H1 (cell line): ENCODE results near the gene IL20RB. TPM values are rescaled to one million over a fixed set of nuclear protein-coding genes. Genes with fewer than 3 reads are reported as not detected.

Experiments
- CTCF ChIA-PET: fragments of 300-600 bp; sonication (Branson Sonifier 250); formaldehyde crosslinking; loops from one replicate; lab custom pipeline; 2021; ENCODE audit not compliant: partially characterized antibody; lab: Charles Lee
- POLR2A ChIA-PET: fragments of 300-600 bp; sonication (Branson Sonifier 250); formaldehyde crosslinking; loops from one replicate; lab custom pipeline; 2021; ENCODE audit warnings: inconsistent platforms; ENCODE audit not compliant: partially characterized antibody; lab: Charles Lee
- DNase-seq, 2 experiments: peaks; one replicate each; pipeline versions ENCODE4 v3.0.0 to v3.0.0-alpha.2; 2010 to 2022; ENCODE audit warnings: low spot score in 2 of 2, low read depth in 1 of 2, mixed read lengths in 1 of 2
- FAIRE-seq: peaks from 2 replicates; lab custom pipeline; 2011; peaks lifted over from hg19 to GRCh38; lab: Jason Lieb, UNC
- H2AFZ ChIP-seq: 2 replicates; pipeline ENCODE4 v1.8.1; 2012; ENCODE audit warnings: low read length, inconsistent platforms
- H2AK5ac ChIP-seq: 2 replicates; pipeline ENCODE4 v1.6.1; 2013; ENCODE audit warnings: low read depth, low read length
- H2BK120ac ChIP-seq: replicated peaks from 2 replicates; pipeline ENCODE3; 2013; ENCODE audit warnings: low read depth, low read length, inconsistent platforms
- H2BK12ac ChIP-seq: 2 replicates; pipeline ENCODE4 v1.6.1; 2013; ENCODE audit warnings: low read depth, low read length
- H2BK15ac ChIP-seq: 2 replicates; pipeline ENCODE4 v1.6.1; 2013; ENCODE audit warnings: low read length
- H2BK20ac ChIP-seq: 2 replicates; pipeline ENCODE4 v1.6.1; 2013; ENCODE audit warnings: low read length
- H2BK5ac ChIP-seq: 2 replicates; pipeline ENCODE4 v1.6.1; 2013; ENCODE audit warnings: low read depth, low read length
- H3K14ac ChIP-seq: 2 replicates; pipeline ENCODE4 v1.6.1; 2013; ENCODE audit warnings: inconsistent platforms; ENCODE audit not compliant: insufficient read length
- H3K18ac ChIP-seq: 2 replicates; pipeline ENCODE4 v1.6.1; 2013; ENCODE audit warnings: low read length; ENCODE audit errors: extremely low read depth
- H3K23ac ChIP-seq: 2 replicates; pipeline ENCODE4 v1.6.1; 2013; ENCODE audit warnings: inconsistent platforms; ENCODE audit not compliant: insufficient read length
- H3K23me2 ChIP-seq: 2 replicates; pipeline ENCODE4 v1.6.1; 2013; ENCODE audit warnings: low read depth, low read length
- H3K27ac ChIP-seq: 2 replicates; pipeline ENCODE4 v1.6.1; 2011; ENCODE audit warnings: low read depth, low read length, inconsistent platforms
- H3K27me3 ChIP-seq, 4 experiments: replicated peaks in 1 of 4; 1 replicate in 1 of 4; 2 replicates in 3 of 4; pipeline versions ENCODE4 v1.6.1 to v1.8.1; 2011 to 2013; ENCODE audit warnings: low read length in 3 of 4, mild to moderate bottlenecking in 3 of 4, inconsistent platforms in 2 of 4, mixed read lengths in 2 of 4, moderate library complexity in 1 of 4; ENCODE audit not compliant: control insufficient read depth in 3 of 4, insufficient read depth in 3 of 4; ENCODE audit errors: extremely low read depth in 1 of 4
- H3K36me3 ChIP-seq, 4 experiments: 2 replicates each; pipeline versions ENCODE4 v1.6.1 to v1.8.1; 2011 to 2013; ENCODE audit warnings: mild to moderate bottlenecking in 4 of 4, low read length in 3 of 4, moderate library complexity in 2 of 4, control low read depth in 1 of 4, inconsistent platforms in 1 of 4; ENCODE audit not compliant: insufficient read depth in 4 of 4, control insufficient read depth in 2 of 4
- H3K4ac ChIP-seq: replicated peaks from 2 replicates; pipeline ENCODE3; 2013; ENCODE audit warnings: low read length, low read depth, mixed read lengths, inconsistent platforms; ENCODE audit not compliant: insufficient read length
- H3K4me1 ChIP-seq, 4 experiments: replicated peaks in 1 of 4; 1 replicate in 1 of 4; 2 replicates in 3 of 4; pipeline versions ENCODE4 v1.6.1 to v1.8.1; 2011 to 2013; ENCODE audit warnings: low read length in 3 of 4, inconsistent platforms in 2 of 4, mixed read lengths in 1 of 4; ENCODE audit not compliant: insufficient read depth in 4 of 4, control insufficient read depth in 3 of 4
- H3K4me2 ChIP-seq, 2 experiments: 2 replicates each; pipeline versions ENCODE4 v1.6.1 to v1.8.1; 2011 to 2013; ENCODE audit warnings: low read depth in 2 of 2, low read length in 2 of 2, control low read depth in 1 of 2, inconsistent platforms in 1 of 2, mild to moderate bottlenecking in 1 of 2; ENCODE audit not compliant: insufficient read depth in 1 of 2
- H3K4me3 ChIP-seq, 4 experiments: fragments of 200-600, 300-600 bp in 1 of 4; sonication (generic), shearing (Covaris generic), sonication (Bioruptor Twin) in 1 of 4; 2 replicates each; pipeline versions ENCODE4 v1.5.1 to v1.8.1; 2011 to 2016; ENCODE audit warnings: low read length in 4 of 4, low read depth in 3 of 4, control low read depth in 2 of 4, inconsistent platforms in 2 of 4, mild to moderate bottlenecking in 2 of 4, mixed read lengths in 1 of 4, moderate library complexity in 1 of 4; ENCODE audit not compliant: insufficient read depth in 2 of 4; ENCODE audit errors: extremely low read depth in 1 of 4
- H3K56ac ChIP-seq: replicated peaks from 2 replicates; pipeline ENCODE3; 2013; ENCODE audit warnings: low read depth, mild to moderate bottlenecking, mixed read lengths, low read length, inconsistent platforms; ENCODE audit not compliant: insufficient read length
- H3K79me1 ChIP-seq: 2 replicates; pipeline ENCODE4 v1.6.1; 2013; ENCODE audit warnings: low read depth, low read length, control low read depth
- H3K79me2 ChIP-seq, 2 experiments: 2 replicates each; pipeline versions ENCODE4 v1.6.1 to v1.8.1; 2012 to 2013; ENCODE audit warnings: low read length in 2 of 2, mild to moderate bottlenecking in 2 of 2, inconsistent platforms in 1 of 2; ENCODE audit not compliant: insufficient read depth in 2 of 2, control insufficient read depth in 1 of 2
- H3K9ac ChIP-seq, 4 experiments: replicated peaks in 1 of 4; 1 replicate in 1 of 4; 2 replicates in 3 of 4; pipeline versions ENCODE4 v1.6.1 to v1.8.1; 2011 to 2013; ENCODE audit warnings: low read depth in 3 of 4, low read length in 3 of 4, control low read depth in 2 of 4, mild to moderate bottlenecking in 2 of 4, moderate library complexity in 2 of 4, inconsistent platforms in 1 of 4; ENCODE audit errors: extremely low read depth in 1 of 4
- H3K9me3 ChIP-seq, 2 experiments: 2 replicates each; pipeline versions ENCODE4 v1.6.1 to v1.8.1; 2012 to 2013; ENCODE audit warnings: mild to moderate bottlenecking in 2 of 2, moderate library complexity in 2 of 2, control low read depth in 1 of 2, inconsistent platforms in 1 of 2, low read depth in 1 of 2, low read length in 1 of 2, mixed read lengths in 1 of 2; ENCODE audit not compliant: insufficient read depth in 2 of 2
- H4K20me1 ChIP-seq, 2 experiments: replicated peaks in 1 of 2; 2 replicates each; pipeline versions ENCODE3 to v1.8.1; 2011 to 2013; ENCODE audit warnings: inconsistent platforms in 2 of 2, low read length in 2 of 2, mild to moderate bottlenecking in 1 of 2; ENCODE audit not compliant: insufficient read depth in 2 of 2, control insufficient read depth in 1 of 2
- H4K5ac ChIP-seq: 2 replicates; pipeline ENCODE4 v1.6.1; 2013; ENCODE audit warnings: low read length, low read depth, mixed read lengths, inconsistent platforms; ENCODE audit not compliant: insufficient read length
- H4K8ac ChIP-seq: 2 replicates; pipeline ENCODE4 v1.8.0; 2013; ENCODE audit warnings: mild to moderate bottlenecking, moderate library complexity, low read length, inconsistent platforms; ENCODE audit not compliant: insufficient read depth; ENCODE audit errors: extremely low read depth
- H4K91ac ChIP-seq: replicated peaks from 2 replicates; pipeline ENCODE3; 2013; ENCODE audit warnings: low read length, mixed read lengths, inconsistent platforms; ENCODE audit not compliant: insufficient read length
- ASH2L ChIP-seq: fragments of 200-600, 300-600 bp; sonication (generic); IDR thresholded peaks from one replicate; pipeline ENCODE4 v1.7.1; 2017; ENCODE audit warnings: low read length
- GABPA ChIP-seq: IDR thresholded peaks from 2 replicates; pipeline ENCODE4 v1.6.1; 2011; ENCODE audit warnings: mild to moderate bottlenecking, low read length, moderate library complexity, borderline replicate concordance; ENCODE audit not compliant: insufficient read depth
- GTF2F1 ChIP-seq: IDR thresholded peaks from 2 replicates; pipeline ENCODE4 v1.6.1; 2012; ENCODE audit warnings: low read depth, low read length, improper control_type of control experiment, borderline replicate concordance
- HDAC2 ChIP-seq, 2 experiments: fragments of 300-600 bp in 1 of 2; sonication (generic) in 1 of 2; IDR thresholded peaks; 2 replicates each; pipeline ENCODE4 v1.6.1; 2011 to 2012; ENCODE audit warnings: low read depth in 2 of 2, low read length in 2 of 2, mild to moderate bottlenecking in 2 of 2, moderate library complexity in 2 of 2, borderline replicate concordance in 1 of 2, inconsistent platforms in 1 of 2
- RBBP5 ChIP-seq: IDR thresholded peaks from 2 replicates; pipeline ENCODE4 v1.7.1; 2012; ENCODE audit warnings: low read depth, mild to moderate bottlenecking, inconsistent platforms, low read length, moderate library complexity, borderline replicate concordance
- SIN3A ChIP-seq, 2 experiments: IDR thresholded peaks in 1 of 2; conservative IDR thresholded peaks in 1 of 2; 2 replicates each; pipeline ENCODE4 v1.6.1; 2011 to 2012; ENCODE audit warnings: low read length in 2 of 2, improper control_type of control experiment in 1 of 2, low read depth in 1 of 2, mild to moderate bottlenecking in 1 of 2
- SIRT6 ChIP-seq: IDR thresholded peaks from one replicate; pipeline ENCODE4 v1.7.1; 2012; ENCODE audit warnings: low read length, inconsistent platforms
- SUZ12 ChIP-seq: fragments of 200-600 bp; sonication (generic); IDR thresholded peaks from 2 replicates; pipeline ENCODE4 v1.6.1; 2012; ENCODE audit warnings: mild to moderate bottlenecking, inconsistent platforms, low read length, moderate library complexity, mixed read lengths
- WGBS, 2 experiments: shearing (Covaris generic) in 1 of 2; methylation state at CpG; one replicate each; pipeline versions ENCODE4 v1.1.6 to v1.1.7; 2013 to 2015; ENCODE audit warnings: low lambda C conversion rate in 2 of 2, mixed read lengths in 2 of 2, inconsistent platforms in 1 of 2, low coverage in 1 of 2, missing lambda C conversion rate in 1 of 2; ENCODE audit not compliant: insufficient replicate concordance in 2 of 2, insufficient coverage in 1 of 2, insufficient read length in 1 of 2; ENCODE audit errors: extremely low coverage in 1 of 2, missing lambda C conversion rate in 1 of 2; 5-methylcytosine and 5-hydroxymethylcytosine counted together
- polyA plus RNA-seq, 7 experiments: library from polyadenylated mRNA; depleted of rRNA in 3 of 7; stranded (reverse) in 5 of 7; unstranded in 2 of 7; fragments of >200 nt in 5 of 7; fragments of 200-250 nt in 2 of 7; gene quantifications; 1 replicate in 5 of 7; 2 replicates in 1 of 7; 4 replicates in 1 of 7; pipeline versions ENCODE4 v1.2.1 to v1.2.3, GENCODE V29; 2011 to 2013; ENCODE audit warnings: missing spikeins in 2 of 7, mixed read lengths in 2 of 7
- total RNA-seq: library from RNA; stranded (reverse); fragmentation: NEBNext Ultra II Directional; extraction: Animal tissue kit (Norgen Biotek cat#: 25700); gene quantifications from 2 replicates; pipeline ENCODE4 v1.2.1, GENCODE V29; 2021

The IL20RB gene
- total and polyA plus RNA-seq, 2 of the 8 experiments (the other 6 are each of a cell fraction or from before 2014, with no cell fraction given): 1.6 to 1.8 TPM

GRCh38 chr3:136920904-136921611 is 36.7 kb upstream of the IL20RB start:
- H3K36me3 ChIP-seq: no peaks in the 10 kb centered on the region
- WGBS, 2 experiments: 87% methylated on average over 4 of the region's 4 CpGs; no CpG with 5 or more reads in 1 of the 2 experiments
- H2AFZ ChIP-seq: no peak overlapping the region
- POLR2A ChIA-PET: no interaction called here
- no peaks in the 10 kb centered on the region for H3K23me2 ChIP-seq
- CTCF ChIA-PET: no interaction called here
- peaks cover 0 to 82% of the 10 kb centered on the region in 2 experiments; a peak in 2 of 4 replicates for H3K79me2 ChIP-seq
- no peaks in the 10 kb centered on the region for H3K27me3 ChIP-seq
- no peak overlapping the region for H3K4me2 ChIP-seq
- H3K9me3 ChIP-seq: no peaks in the 10 kb centered on the region
- no peak for FAIRE-seq
- no peak overlapping the region for H2BK12ac ChIP-seq
- no peak overlapping the region for H2BK5ac ChIP-seq
- H3K79me1 ChIP-seq: peaks cover 2% of the 10 kb centered on the region; the same call in 1 of the 2 replicates
- no peak overlapping the region for H3K56ac ChIP-seq
- H3K4me1 ChIP-seq: 0 out of 7 replicates have a peak, but pooled peaks cover 0 to 2% (median 0%) of the 10 kb centered on the region in 4 experiments
- no peak overlapping the region for H2BK15ac ChIP-seq
- no peak overlapping the region for H4K91ac ChIP-seq
- H2AK5ac ChIP-seq: no peak overlapping the region
- H3K9ac ChIP-seq: no peak overlapping the region
- DNase-seq: no peak
- H4K5ac ChIP-seq: no peak overlapping the region
- no peak overlapping the region for H3K23ac ChIP-seq
- peaks cover 4 to 9% of the 10 kb centered on the region in 2 experiments for H4K20me1 ChIP-seq
- no peak overlapping the region for H2BK120ac ChIP-seq
- H3K27ac ChIP-seq: no peak overlapping the region
- no peak overlapping the region for H3K4ac ChIP-seq
- H2BK20ac ChIP-seq: no peak overlapping the region
- H4K8ac ChIP-seq: no peak overlapping the region
- no peak overlapping the region for H3K14ac ChIP-seq
- TF ChIP-seq HDAC2 (IDR thresholded peaks at IDR 0.05; ENCODE audit: borderline replicate concordance in 1 of 2, low read depth in 2 of 2, low read length in 2 of 2): no peak
- TF ChIP-seq SIRT6: no peak
- TF ChIP-seq GABPA: no peak
- TF ChIP-seq RBBP5: no peak
- TF ChIP-seq GTF2F1: no peak
- no peak for TF ChIP-seq SIN3A (conservative IDR thresholded peaks at IDR 0.05 in 1 of 2, IDR thresholded peaks at IDR 0.05 in 1 of 2; ENCODE audit: low read depth in 1 of 2, low read length in 2 of 2)
- TF ChIP-seq ASH2L: no peak
- TF ChIP-seq SUZ12: no peak
- no peak overlapping the region for H3K4me3 ChIP-seq
- no peak overlapping the region for H3K18ac ChIP-seq
